ENCODE data around the gene PHACTR3. TPM values are rescaled to one million over a fixed set of nuclear protein-coding genes. Genes with fewer than 3 reads are reported as not detected.

Gene PHACTR3
- total RNA-seq, 1 donor, result not detected

- DNase-seq (ENCODE audit: low read depth), result no peak
- TF ChIP-seq CTCF (IDR thresholded peaks at IDR 0.05; ENCODE audit: insufficient read depth, low read depth, low read length), result no peak
- no peak overlapping the region for H3K4me3 ChIP-seq (ENCODE audit: low read depth, low read length)
Observed at GRCh38 chr20:59600472-59600871, 3.9 kb upstream of the PHACTR3 start.

- TF ChIP-seq CTCF (IDR thresholded peaks at IDR 0.05; ENCODE audit: insufficient read depth, low read depth, low read length), result no peak
- DNase-seq (ENCODE audit: low read depth), result no peak
- H3K4me3 ChIP-seq (ENCODE audit: low read depth, low read length), result no peak overlapping the region
Observed at GRCh38 chr20:59602546-59603080, 1.7 kb upstream of the PHACTR3 start.

- TF ChIP-seq CTCF (IDR thresholded peaks at IDR 0.05; ENCODE audit: insufficient read depth, low read depth, low read length), result no peak
- no peak overlapping the region for H3K4me3 ChIP-seq (ENCODE audit: low read depth, low read length)
- DNase-seq (ENCODE audit: low read depth), result no peak
Observed at GRCh38 chr20:59603176-59603575, 1.2 kb upstream of the PHACTR3 start.

GRCh38 chr20:59604741-59605600 is 631 bp downstream of the PHACTR3 start:
- H3K4me3 ChIP-seq (ENCODE audit: low read depth, low read length), result no peak overlapping the region
- TF ChIP-seq CTCF (IDR thresholded peaks at IDR 0.05; ENCODE audit: insufficient read depth, low read depth, low read length), result no peak
- DNase-seq (ENCODE audit: low read depth), result no peak

DNA sequence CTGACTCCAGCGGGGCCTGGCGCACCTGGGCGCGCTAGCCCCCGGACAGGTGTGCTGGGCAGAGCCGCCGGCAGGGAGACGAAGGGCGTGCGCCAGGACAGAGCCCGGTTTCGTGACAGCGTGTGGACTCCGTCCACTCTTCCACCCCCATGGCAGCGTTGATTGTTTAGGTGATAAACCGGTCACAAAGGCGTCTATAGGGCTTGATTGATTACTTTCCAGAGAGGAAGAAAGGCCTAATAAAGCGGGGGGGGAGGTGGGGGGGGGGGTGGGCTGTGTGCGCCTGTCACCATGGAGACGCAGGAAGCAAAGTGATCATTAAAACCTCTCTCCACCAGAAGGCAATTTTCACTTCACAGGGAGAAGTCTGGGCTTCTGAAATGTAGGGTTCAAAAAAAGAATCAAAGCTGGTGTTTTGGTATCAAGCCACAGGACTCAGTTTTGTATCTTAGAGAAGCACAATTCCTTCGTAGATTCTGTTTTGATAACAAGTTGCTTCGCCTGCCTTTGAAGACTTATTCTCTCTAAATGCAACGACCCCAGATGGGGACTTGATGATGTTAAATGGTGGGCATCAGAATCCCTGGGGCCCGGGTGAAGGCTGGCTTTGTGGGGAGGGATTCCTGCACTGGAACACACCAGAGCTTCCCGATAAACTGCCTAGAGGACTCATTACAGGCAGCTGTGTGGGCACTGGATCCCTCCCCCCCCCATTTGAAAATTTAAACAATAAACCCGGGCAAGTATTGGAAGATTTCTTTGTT is 1.4 kb downstream of the PHACTR3 start:
- no peak overlapping the region for H3K4me3 ChIP-seq (ENCODE audit: low read depth, low read length)
- DNase-seq (ENCODE audit: low read depth), result no peak
- TF ChIP-seq CTCF (IDR thresholded peaks at IDR 0.05; ENCODE audit: insufficient read depth, low read depth, low read length), result no peak

DNA sequence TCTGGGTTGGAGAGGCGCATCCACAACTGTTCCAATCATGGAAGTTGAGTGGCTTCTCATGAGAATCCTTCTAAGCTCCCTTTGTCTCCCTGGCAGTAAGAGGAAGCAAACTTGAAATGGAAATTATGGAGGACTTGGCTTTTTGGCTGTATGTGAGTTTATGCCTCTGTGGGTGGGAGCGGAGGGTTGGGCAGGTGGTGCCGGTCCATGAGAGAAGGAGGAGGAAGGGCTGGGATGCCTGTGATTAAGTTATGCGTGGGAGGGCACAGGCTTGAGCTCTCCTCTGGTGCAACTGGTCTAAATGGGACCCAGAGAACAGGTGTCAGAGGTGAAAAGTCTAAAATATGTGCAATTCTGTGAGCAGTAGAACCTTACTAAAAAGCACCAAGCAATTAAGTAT is 2.2 kb downstream of the PHACTR3 start:
- TF ChIP-seq CTCF (IDR thresholded peaks at IDR 0.05; ENCODE audit: insufficient read depth, low read depth, low read length), result no peak
- H3K4me3 ChIP-seq (ENCODE audit: low read depth, low read length), result no peak overlapping the region
- DNase-seq (ENCODE audit: low read depth), result no peak

Data from fibroblast of villous mesenchyme (primary cell).